Mesodermal cell (in vitro differentiated cells): Measurements from ENCODE around the gene TIMM22.

Experiments
- H3K27ac ChIP-seq: 2 replicates; pipeline ENCODE4 v1.7.0; 2013; ENCODE audit warnings: mild to moderate bottlenecking, low read depth, low read length, moderate library complexity; ENCODE audit not compliant: severe bottlenecking
- H3K36me3 ChIP-seq: 2 replicates; pipeline ENCODE4 v1.7.1; 2013; ENCODE audit warnings: mild to moderate bottlenecking, low read length, moderate library complexity; ENCODE audit not compliant: control insufficient read depth, insufficient read depth
- H3K4me1 ChIP-seq: one replicate; pipeline ENCODE4 v1.7.1; 2013; ENCODE audit warnings: mild to moderate bottlenecking, low read length; ENCODE audit not compliant: insufficient read depth, control insufficient read depth, poor library complexity, severe bottlenecking
- H3K4me3 ChIP-seq: 2 replicates; pipeline ENCODE4 v1.7.0; 2013; ENCODE audit warnings: low read length, control low read depth, mild to moderate bottlenecking; ENCODE audit not compliant: insufficient read depth, poor library complexity, severe bottlenecking; ENCODE audit errors: extremely low read depth
- H3K9me3 ChIP-seq: 2 replicates; pipeline ENCODE4 v1.7.1; 2013; ENCODE audit warnings: mild to moderate bottlenecking, low read length, moderate library complexity; ENCODE audit not compliant: control insufficient read depth
- WGBS, 2 experiments: methylation state at CpG; one replicate each; pipeline ENCODE4 v1.1.5; 2013; ENCODE audit warnings: missing lambda C conversion rate in 2 of 2; ENCODE audit not compliant: insufficient coverage in 2 of 2; 5-methylcytosine and 5-hydroxymethylcytosine counted together

Gene TIMM22

DNA sequence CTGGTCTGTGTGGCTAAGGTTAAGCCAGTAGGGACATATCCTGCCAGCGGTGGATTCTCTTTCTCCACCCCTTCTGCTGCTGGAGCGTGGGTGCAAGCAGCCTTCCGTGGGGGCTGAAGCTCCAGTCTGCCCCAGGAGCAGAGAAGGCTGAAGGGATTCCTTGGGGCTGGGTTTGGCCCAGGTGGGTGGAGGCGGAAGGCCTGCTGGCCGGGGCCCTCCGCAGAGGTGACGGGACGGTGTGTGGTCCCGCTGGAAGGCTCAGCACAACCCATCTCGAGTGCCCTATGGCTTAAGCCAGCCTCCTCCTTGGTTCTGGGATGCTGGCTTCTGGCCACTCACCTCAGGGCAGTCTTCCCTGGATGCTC, 13.1 kb downstream of the TIMM22 start:
- no peak overlapping the region for H3K4me3 ChIP-seq
- WGBS, 2 experiments = 95 to 98% methylated on average over 5 to 9 of the region's 10 CpGs
- H3K9me3 ChIP-seq = no peaks in the 10 kb centered on the region
- H3K27ac ChIP-seq = no peak overlapping the region
- no peaks in the 10 kb centered on the region for H3K4me1 ChIP-seq
- H3K36me3 ChIP-seq = peaks cover 35% of the 10 kb centered on the region

DNA sequence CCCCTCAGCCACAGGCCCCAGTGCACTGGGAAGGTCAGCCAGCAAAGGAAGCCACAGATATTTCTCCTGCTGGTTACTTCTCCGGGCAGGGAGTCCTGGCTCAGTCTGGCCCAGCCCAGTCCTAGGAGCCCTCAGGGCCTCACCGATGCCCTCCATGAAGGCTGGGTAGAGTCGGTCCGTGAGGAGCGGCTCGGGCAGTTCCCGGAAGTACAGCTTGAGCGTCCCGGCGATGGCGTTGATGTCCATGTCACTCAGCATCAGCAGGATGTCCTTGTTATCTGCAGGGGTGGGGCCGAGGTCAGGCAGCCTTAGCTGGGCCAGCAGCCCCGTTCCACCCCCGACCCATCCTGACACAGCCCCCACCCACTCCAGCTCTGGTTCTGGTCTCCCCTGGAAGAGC, 13.7 kb downstream of the TIMM22 start:
- WGBS, 2 experiments = 88 to 96% methylated on average over 10 to 11 of the region's 14 CpGs
- Histone ChIP-seq H3K4me3 (no peak overlapping the region), H3K9me3 (no peaks in the 10 kb centered on the region), H3K27ac (no peak overlapping the region), H3K4me1 (no peaks in the 10 kb centered on the region), H3K36me3 (peaks cover 32% of the 10 kb centered on the region)

DNA sequence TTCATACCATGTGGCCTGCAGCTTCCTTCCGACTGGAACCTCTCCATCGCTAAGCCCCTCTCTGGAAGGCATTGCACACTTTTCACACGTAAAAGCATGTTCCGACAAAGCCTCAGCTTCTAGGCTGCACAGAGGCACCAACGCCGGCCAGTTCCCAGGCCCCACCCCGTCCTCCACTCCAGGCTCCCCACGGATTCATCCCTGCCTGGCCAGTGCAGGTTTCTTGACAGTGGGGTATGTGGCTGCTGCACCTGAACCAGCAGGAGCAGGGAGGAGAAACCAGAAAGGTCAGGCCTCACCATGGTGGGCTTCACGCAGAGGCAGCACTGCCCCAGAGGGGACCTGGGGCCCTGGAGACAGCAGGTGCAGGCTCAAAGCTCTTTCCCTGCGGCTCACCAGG, 14.2 kb downstream of the TIMM22 start:
- no peak overlapping the region for H3K4me3 ChIP-seq
- H3K9me3 ChIP-seq = no peaks in the 10 kb centered on the region
- H3K36me3 ChIP-seq = peaks cover 32% of the 10 kb centered on the region
- H3K27ac ChIP-seq = no peak overlapping the region
- WGBS, 2 experiments = 92 to 94% methylated on average over 10 of the region's 10 CpGs
- no peaks in the 10 kb centered on the region for H3K4me1 ChIP-seq

DNA sequence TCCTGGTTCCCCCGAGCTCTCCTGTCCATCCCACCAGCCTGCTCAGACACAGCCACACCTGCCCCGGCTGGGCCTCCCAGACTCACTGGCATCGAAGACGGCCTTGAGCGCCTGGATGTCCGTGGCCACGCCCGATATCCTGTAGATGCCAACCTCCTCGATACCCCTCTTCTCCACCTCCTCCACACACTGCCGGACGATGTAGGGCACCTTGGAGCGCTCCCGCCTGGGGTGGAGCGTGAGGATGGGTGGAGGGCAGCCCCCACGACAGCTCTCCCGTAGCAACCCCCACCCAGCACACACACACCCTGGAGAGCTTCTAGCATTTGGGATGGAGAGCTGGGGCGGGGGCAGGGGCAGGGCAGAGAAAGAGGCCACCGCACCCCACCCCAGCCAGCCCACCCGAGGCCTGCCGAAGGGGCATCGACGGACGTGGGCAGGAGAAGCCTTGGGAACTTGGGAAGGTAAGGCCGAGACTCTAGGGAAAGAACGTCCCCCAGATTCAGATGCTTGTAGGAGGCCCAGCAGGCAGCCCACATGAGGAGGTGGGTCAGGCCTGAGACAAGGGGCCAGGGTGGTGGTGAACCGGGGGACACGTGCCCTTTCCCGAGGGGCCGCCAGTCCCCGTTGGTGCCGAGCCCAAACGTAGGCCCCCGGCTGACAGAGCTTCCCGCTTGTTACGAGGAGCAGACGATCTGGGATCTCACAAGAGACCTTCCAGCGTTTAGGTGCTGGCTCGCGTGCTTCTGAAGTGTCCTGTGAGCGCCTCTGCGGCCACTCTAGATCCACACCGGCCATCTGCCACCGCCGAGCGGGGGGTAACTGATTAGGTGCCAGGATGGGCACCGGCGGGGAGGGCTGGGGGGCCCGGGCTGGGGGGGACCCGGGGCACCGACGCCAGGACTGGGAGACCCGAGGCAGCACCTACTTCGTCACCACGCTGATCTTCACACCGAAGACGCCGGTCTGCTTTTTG, 15.1 kb downstream of the TIMM22 start:
- H3K27ac ChIP-seq = no peak overlapping the region
- H3K36me3 ChIP-seq = peaks cover 31% of the 10 kb centered on the region
- H3K4me3 ChIP-seq = no peak overlapping the region
- no peaks in the 10 kb centered on the region for H3K9me3 ChIP-seq
- H3K4me1 ChIP-seq = no peaks in the 10 kb centered on the region
- WGBS, 2 experiments = 94 to 95% methylated on average over 38 to 40 of the region's 57 CpGs

DNA sequence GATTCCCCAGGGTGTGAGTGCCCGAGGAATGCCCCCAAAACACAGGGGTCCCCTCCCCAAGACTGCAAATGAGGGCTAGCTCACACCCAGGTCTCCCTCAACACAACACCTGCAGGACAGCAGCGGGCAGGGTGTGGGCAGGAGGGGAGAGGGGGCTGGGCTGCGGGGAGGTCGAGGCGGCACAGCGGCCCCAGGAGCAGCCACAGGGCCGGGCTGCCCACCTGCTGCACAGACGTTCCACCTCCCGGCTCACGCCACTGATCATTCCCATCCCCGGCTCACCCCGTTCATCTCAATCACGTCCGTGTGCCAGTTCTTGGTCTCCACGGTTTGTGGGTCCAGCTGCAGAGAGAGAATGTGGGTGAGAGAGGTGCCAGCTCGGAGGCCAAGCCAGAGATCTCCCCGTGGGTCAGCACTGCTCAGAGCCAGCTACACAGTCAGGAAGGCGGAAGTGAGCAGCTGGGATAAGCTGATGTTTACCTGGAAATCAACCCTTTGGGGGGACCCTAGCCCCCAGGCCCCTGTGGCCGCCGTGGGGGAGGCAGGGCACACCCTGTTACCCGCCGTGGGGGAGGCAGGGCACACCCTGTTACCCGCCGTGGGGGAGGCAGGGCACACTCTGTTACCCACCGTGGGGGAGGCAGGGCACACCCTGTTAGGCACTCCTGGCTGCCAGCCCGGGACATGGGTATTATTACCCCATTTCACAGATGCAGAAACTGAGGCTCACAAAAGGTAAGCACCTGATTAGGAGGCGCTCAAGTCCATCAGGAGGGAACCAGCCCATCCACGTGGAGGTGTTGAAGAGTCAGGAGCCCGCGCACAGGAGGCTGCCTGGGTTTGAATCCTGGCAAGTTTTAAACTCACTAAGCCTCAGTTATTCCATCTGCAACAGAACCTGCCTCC, 16.1 kb downstream of the TIMM22 start:
- Histone ChIP-seq H3K9me3 (no peaks in the 10 kb centered on the region), H3K36me3 (peaks cover 20% of the 10 kb centered on the region), H3K27ac (no peak overlapping the region), H3K4me3 (no peak overlapping the region), H3K4me1 (no peaks in the 10 kb centered on the region)
- 88 to 89% methylated on average over 22 to 23 of the region's 30 CpGs for WGBS, 2 experiments

DNA sequence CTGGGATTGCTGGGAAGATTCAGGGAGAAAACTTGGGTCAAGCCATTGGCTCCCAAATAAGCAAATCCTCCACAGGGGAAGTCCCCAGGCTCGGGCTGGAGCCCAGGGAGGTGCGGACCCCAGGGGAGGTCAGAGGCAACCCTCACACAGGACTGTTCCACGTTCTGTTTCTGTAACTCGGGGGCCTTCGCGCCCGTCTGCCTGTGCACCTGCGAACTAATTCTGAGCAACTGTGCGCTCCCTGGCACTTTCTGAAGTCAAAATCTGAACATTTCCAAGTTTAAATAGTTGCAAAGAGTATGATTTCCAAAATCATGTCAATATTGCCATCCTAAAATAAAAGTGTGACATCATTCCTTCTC, 16.8 kb downstream of the TIMM22 start:
- H3K36me3 ChIP-seq = peaks cover 16% of the 10 kb centered on the region
- no peak overlapping the region for H3K27ac ChIP-seq
- H3K4me3 ChIP-seq = no peak overlapping the region
- no peaks in the 10 kb centered on the region for H3K4me1 ChIP-seq
- WGBS, 2 experiments = 96 to 97% methylated on average over 9 of the region's 9 CpGs
- no peaks in the 10 kb centered on the region for H3K9me3 ChIP-seq

DNA sequence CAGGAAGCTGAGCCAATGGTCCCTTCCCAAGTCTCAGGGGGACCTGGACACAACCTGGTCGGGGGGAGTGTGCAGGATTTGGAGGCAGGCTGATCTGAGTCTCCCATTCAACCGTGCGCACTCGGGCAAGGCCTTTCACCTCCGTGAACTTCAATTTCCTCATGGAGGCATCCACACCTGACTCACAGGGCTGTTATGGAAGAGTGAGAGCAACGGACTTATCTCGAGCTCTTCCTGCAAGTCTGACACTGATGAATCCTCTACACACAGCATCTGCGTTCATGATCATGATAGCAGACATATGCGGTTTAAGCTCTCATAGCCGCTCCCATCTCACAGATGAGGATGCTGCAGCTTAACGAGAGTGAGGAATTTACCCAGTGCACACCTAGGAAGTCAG, 21.6 kb downstream of the TIMM22 start:
- Histone ChIP-seq H3K9me3 (no peaks in the 10 kb centered on the region), H3K4me1 (no peaks in the 10 kb centered on the region), H3K4me3 (no peak overlapping the region), H3K27ac (no peak overlapping the region), H3K36me3 (no peaks in the 10 kb centered on the region)
- WGBS, 2 experiments = 92% methylated on average over 7 to 8 of the region's 11 CpGs

DNA sequence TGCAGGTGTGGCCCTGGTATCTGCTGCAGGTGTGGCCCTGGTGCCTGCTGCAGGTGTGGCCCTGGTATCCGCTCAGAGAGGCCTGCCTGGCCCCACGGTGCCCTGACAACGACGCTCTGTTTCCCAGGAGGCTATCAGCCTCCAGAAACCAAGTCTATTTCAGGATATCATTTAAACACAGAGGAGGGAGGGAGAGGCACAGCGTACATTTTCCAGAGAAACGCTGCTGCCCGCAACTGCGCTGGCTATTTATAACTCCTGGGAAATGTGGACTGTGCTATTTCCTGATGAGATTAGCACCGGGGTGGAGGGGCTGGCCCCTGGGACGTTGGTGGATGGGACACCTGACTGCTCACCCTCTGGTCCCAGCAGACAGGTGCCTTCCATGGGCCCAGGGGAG, 22.5 kb downstream of the TIMM22 start:
- Histone ChIP-seq H3K4me1 (no peaks in the 10 kb centered on the region), H3K4me3 (no peak overlapping the region), H3K27ac (no peak overlapping the region), H3K36me3 (no peaks in the 10 kb centered on the region), H3K9me3 (no peaks in the 10 kb centered on the region)
- WGBS, 2 experiments = 91 to 92% methylated on average over 5 to 6 of the region's 10 CpGs

DNA sequence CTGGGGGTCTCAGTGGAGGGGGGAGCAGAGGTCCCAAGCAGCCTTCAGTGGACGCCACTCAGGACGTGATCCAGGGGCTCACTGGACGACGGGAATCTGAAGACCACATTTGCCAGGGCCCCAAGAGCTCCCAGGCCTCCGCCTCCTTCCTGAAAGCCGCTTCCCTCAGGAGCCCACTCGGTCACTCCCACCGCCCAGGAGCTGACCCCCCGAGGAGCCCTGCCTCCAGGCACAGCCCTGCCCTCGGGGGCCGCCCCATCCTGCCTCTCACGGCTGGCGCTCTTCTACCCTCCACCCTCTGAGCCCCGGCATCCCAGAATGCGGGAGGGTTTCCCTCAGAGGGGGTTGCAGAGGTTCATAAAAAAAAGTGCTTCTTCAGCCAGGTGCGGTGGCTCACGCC, 24.2 kb downstream of the TIMM22 start:
- H3K9me3 ChIP-seq = no peaks in the 10 kb centered on the region
- 93 to 95% methylated on average over 15 to 17 of the region's 17 CpGs for WGBS, 2 experiments

DNA sequence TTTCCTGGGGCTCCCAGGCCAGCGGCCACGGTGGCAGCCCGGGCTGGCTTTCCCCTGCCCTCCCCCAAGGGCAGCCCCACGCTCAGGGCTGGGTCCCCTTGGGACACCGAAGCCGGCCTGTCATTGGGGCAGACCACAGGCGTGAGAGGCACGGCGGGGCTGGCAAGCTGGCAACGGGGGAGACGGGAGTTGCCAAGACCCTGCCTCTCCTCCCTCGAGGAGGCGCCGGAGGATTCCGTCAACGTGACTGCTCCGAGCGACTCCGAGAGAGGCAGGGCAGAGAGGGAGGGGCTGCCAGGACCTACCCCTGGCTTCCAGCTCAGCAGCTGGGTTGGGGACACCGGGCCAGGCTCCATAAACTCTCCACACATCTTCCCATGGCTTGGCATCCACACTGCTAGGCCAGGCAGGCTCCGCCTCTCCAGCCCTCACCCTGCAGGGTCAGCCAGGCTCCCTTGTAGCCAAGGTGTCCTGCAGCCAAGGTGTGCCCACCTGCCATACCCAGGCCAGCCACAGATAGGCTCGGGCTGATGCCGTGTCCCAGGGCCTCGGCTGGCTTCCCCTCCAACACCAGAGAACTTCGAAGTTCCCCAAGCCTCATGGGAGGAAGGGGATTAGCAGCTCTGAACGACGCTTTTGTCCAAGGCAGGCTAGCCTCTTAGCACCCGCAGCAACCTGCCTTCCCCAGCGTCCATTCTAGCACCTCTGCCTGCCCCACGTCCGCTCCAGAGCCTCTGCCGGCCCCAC, 25.5 kb downstream of the TIMM22 start:
- Histone ChIP-seq H3K4me1 (no peaks in the 10 kb centered on the region), H3K36me3 (peaks cover 2% of the 10 kb centered on the region), H3K9me3 (no peaks in the 10 kb centered on the region), H3K4me3 (no peak overlapping the region), H3K27ac (no peak overlapping the region)
- WGBS, 2 experiments = 89 to 94% methylated on average over 28 to 32 of the region's 32 CpGs

More for the DNA sequence above, 24.2 kb downstream of the TIMM22 start:
- H3K4me1 ChIP-seq = no peaks in the 10 kb centered on the region
- peaks cover 2% of the 10 kb centered on the region for H3K36me3 ChIP-seq
- H3K27ac ChIP-seq = no peak overlapping the region
- H3K4me3 ChIP-seq = no peak overlapping the region
